Activated CD8-positive, alpha-beta memory T cell treated with anti-CD3 and anti-CD28 coated beads, Interleukin-2, amount 50 U/mL, for 1 hour (primary cell): ENCODE data around the gene C3orf49.

Experiments used
- DNase-seq: peaks from one replicate; pipeline ENCODE4 v3.0.0-alpha.2; 2020; ENCODE audit errors: extremely low read depth

C3orf49 gene, protein sequence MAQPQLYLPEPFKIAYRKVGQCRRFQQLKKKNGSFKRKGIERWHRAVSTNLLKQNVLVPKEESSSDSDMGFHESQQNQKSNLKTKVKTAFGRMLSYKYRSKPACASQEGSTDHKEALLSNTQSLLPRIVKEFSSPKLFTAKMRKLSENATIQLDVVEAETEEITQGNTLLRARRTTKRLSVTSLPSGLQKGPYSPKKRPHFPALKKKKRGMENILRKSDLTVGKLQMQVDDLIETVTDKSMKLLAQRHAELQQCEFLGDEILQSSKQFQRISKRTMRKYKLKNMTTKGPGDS

DNA sequence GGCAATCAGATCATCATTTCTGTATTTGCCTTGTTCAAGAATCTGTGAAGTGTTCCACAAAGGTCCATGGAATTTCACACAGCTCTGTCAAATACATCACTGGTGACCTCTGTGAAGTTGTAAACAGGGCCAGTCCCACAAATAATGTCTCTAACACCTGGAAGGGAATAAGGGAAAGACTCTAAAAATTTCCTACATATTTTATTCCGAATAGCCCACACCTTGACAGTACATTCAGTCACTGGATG lies at the start of gene C3orf49:
TSS of gene C3orf49 (plus strand) at position 149 of the 248 bp plus-strand sequence. CDS start 173 bp downstream, outside the sequence.
- no peak for DNase-seq

DNA sequence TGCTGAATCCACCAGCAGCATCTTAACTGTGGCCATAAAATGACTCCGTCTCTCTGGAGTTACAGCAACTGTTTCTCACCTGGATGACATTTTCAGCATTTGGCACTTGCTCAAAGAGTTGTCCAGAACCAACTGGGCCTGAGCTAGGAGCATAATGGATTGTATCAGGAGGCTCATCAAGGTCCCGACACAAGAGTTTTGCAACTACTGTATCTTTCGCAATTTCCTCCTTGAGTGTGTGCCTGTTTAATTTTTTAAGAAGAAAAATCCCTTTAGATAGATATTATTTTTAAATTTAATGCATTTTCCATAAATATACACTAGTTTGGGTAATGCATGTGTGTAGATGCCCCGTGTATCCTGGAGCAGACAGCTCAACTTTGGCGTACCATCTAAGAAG lies 44.3 kb upstream of the C3orf49 start:
- no peak for DNase-seq

DNA sequence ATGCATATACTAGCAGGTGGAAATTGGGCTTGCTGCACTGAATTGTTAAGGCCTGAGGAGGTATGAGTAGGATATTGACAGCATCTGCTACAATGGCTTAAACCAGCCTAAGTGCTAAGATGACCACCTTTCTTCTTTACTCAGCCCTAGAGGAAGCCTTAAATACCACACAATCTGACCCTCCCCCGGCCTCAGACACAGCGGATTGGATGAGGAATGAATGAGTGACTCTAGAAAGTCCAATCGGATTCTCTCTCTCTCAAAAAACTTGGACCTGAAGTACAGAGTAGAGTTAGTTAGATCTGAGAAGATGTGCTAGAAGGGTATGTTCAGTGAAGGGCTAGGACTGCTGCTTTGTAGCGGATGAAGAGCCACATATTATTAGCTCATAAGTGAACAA lies 39.9 kb upstream of the C3orf49 start:
- DNase-seq: no peak

DNA sequence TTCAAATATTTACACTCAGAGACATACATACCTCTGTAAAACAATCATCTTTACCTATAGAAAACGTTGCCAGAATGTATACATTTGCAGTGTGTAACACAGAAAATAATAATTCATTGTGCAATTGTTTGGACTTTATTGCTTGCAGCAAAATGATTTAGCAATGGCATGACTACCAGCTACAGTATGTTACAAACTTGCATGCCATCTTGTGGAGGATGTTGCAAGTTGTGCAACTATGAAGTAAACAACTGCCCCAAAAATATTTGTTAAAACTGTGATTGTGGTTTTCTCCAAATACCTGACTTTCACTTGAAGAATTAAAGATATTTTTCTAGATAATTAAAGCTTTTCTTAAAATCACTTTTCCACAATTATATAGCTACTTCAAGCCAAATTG lies 27.1 kb upstream of the C3orf49 start:
- DNase-seq: no peak

DNA sequence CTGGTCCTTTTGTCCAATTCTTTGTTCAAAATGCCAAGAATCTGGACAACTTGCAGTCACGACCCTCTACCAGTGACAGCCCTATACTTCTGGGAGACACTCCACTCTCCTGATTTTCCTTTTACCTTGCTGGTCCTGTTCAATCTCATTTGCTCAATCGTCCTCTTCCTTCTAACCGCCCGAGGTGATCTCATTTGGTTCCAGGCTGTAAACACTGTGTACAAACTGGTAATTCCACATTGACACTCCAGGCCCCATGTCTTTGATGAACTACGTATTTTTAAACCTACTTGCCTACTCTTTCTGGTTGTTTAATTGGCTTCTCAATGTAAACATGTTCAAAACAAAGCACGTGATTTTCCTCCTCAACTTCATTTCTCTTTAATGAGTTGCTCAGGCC lies 23.7 kb upstream of the C3orf49 start:
- DNase-seq: no peak

DNA sequence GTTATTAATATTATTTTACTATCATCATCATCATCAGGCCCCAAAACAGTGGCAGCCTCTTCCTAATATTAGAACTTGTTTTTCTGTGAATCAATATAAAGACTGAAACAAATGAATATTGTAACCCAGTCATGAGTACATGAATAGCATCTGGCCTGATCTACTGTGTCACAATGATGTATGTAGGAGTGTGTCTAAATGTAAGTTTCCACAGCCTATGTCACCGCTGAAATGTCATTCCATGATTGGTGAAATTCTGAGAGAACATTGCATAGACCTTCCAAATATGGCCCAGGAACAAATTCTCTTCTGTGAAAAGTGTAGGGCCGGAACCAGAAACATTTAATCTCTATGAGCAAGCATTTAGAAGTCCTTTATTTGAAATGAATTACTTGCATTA lies 20.6 kb upstream of the C3orf49 start:
- no peak for DNase-seq

DNA sequence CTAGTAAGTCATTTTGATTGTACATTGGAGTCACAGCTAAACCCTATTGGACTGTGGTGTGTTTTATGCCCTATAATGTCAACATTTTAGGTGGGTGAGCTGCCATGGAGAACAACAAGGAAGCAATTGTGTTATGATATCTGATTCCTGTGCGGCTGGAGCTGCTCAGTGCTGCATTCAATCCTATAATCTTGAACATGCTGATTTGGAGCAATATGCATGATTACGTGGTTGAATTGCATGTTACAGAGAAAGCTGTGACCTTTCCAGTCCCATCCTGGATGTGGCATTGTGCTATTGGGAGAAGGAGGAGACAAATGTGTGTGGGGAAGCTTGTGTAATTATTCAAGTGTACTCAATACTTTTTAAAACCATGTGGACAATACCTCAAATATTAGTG lies 20.1 kb upstream of the C3orf49 start:
- no peak for DNase-seq

DNA sequence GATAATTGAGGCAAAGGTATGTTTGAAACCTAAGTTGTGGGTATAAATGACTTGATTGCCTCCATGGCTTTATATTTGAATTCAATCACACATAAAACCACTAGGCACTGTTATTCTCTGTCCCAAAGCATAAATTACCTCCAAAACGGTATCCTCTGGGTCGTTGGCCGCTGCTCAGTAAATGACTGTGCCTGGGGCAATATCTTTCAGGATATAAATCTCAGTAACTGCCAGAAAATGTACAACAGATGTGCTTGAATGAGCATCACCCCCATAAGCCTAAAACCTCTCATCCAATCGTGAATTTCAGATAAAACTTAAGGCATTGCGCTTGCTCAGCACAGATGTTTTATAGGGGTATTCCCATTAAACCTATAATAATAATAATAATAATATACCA lies 19.0 kb upstream of the C3orf49 start:
- DNase-seq: no peak

DNA sequence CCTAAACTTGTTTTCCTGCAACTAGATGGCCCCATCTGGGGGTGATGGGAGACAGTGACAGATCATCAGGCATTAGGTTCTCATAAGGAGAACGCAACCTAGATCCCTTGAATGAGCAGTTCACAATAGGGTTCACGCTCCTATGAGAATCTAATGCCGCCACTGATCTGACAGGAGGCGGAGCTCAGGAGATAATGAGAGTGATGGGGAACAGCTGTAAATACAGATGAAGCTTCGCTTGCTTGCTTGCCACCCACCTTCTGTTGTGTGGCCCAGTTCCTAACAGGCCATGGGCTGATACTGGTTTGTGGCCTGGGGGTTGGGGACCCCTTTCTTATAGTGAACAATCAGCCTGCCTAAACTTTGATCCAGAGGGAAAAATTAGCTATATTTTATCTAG lies 15.2 kb upstream of the C3orf49 start:
- no peak for DNase-seq

DNA sequence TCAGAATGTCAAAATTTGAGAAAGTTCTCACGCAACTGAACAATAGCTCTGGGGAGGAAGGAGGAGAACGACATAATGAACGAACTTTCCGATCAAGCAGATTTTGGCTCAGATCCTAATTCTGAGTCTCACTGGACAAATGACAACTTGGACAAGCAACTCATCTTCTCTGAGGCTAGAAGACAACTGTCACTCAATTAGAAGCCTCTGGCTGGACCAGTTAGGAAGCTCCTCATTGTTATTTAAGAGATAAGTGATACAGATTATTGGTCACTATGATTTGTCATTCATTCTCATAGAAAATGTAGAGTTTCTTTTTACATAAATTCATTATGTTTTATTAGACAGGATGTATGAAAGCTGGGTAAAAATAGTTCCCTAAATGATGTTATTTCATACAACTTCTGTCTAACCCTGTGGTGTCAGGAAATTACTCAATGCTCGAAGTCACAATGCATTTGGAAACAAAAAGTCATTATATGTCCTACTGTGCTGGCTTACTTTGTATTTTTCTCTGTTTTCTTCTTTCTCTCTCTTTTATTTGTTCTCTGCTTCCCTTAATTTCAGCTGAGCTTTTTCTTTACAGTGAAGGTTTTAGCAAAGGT lies 11.0 kb upstream of the C3orf49 start:
- no peak for DNase-seq

DNA sequence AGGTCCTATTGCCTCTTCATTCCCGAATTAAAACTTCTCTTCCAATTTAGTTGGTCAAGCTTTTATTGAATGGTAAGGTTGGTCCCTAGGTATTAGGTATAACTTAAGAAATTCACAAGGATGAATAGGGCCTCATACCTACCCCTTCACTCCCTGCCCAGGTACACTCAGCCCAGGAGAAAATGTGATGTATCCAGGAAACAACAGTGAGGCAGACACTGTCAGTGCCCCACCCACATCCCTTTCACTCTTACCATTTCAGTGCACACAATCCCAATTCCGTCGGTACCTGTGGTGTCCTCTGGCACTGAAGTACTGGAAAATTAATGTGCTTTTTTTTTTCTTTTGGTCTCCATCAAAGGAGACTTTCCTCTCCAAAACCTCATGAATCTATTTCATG lies 10.5 kb upstream of the C3orf49 start:
- no peak for DNase-seq

DNA sequence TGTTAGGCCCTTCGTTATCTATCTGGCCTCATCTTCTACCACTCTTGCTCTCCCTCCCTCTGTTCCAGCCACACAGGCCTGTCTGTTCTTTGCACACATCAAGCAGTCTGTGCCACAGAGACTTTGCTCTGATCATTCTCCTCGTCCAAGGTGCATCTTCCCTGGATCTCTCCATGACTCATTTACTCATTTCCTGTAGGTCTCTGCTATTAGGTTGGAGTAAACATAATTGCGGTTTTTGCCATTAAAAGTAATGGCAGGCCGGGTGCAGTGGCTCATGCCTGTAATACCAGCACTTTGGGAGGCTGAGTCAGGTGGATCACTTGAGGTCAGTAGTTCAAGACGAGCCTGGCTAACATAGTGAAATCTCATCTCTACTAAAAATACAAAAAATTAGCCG lies 9.5 kb upstream of the C3orf49 start:
- DNase-seq: no peak

DNA sequence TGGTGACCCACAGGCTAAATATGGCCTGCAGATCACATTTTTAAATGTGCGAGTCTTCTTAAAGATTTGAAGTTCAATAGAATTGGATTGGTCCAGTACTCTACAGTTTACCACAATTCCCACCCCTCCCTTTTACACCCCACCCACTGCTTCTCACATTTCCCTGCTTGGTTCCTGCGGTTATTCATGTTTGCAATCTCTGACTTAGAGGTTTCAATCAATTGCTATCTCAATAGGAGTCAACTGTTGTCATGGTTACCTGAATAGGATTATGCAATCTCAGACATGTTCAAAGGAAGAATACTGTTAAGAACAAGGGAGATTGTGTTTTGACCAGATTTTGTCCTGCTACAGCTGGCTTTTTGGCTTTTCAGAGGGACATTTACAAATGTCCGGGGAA lies 4.9 kb upstream of the C3orf49 start:
- DNase-seq: no peak

DNA sequence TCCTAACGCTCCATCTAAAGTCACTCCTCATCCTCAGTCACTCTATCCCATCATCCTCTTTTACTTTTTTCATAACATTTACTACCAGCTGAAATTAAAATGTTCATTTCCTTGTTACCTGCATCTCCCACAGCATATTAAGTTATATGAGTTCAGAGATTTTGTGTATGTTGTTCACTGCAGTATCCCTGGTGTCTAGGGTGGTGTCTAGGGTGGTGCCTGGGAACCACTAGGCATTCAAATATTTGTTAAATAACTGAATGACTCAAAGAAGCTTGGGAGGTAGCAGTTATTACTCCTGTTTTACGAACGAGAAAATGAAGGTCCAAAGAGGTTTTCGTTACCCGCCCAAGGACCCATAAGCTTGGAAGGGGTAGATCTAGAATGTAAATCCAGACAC lies 1.9 kb upstream of the C3orf49 start:
- no peak for DNase-seq

DNA sequence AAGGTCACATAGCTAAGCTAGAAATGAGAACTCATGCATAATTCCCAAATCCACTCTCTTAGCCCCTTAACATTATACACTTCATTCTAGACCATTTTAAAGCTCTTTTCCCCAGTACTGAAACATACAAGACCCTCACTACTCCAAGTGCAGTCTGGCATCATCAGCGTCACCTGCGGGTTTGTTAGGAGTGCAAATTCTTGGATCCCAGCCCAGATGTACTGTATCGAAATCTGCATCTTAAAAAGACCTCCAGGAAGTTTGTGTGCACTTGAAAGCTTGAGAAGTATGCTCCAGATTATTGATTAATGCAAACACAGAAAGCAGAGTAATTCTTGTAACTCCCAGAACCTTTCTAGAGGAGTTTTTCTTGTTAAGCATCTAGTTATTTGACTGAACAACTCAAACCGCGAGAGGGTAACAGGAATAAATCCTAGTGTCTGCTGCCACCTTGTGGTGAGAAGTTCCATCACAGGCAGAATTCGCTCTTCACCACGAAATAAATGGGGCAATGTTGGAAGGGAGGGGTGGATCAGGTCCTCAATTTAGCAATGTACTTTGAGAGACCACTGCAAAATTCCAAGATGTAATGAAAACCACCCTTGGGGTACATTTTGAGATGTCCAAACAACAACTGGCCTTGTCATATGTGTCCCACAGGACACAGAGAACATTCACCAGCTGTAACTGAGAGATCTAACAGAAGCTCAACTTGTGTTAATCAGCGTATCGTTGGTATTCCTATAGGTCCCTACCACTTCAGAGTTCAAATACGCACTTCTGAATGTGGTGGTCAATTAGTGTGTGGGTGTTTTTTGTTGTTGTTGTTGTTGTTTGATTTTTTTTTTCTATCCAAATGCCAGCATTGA lies 583 bp upstream of the C3orf49 start:
- peak; percentile 28 for DNase-seq

DNA sequence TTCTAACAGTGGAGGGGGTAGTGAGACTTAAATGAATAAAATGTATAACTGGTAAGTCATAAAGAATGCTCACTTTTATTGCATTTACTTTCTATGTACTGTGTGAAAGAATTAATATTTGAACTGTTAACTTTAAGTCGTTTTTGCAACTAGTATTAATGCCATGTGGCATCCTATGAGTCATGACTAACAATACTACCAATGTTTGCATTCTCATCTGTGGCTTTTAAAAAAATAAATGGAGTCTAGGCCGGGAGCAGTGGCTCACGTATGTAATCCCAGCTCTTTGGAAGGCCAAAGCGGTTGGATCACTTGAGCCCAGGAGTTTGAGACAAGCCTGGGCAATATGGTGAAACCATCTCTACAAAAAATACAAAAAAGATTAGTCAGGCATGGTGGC lies 5.2 kb downstream of the C3orf49 start:
- DNase-seq: no peak

DNA sequence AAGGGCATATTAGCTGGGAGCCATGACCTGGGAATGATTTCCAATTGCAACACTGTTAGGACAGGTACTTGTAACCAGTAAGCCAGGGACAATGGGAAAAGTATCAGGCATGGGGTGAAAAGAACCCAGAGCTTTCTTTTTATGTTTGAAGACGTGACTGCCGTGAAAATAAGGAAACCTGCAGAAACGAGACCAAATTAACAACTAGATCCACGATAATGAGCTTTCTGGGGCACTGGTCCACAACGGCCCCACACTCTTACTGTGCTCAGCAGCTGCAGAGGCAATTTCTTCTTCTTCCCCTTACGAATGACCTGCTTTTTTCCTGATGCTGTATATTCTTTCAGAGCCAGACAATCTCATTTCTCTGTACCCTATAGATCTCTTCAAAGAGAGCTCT lies 11.4 kb downstream of the C3orf49 start:
- no peak for DNase-seq

DNA sequence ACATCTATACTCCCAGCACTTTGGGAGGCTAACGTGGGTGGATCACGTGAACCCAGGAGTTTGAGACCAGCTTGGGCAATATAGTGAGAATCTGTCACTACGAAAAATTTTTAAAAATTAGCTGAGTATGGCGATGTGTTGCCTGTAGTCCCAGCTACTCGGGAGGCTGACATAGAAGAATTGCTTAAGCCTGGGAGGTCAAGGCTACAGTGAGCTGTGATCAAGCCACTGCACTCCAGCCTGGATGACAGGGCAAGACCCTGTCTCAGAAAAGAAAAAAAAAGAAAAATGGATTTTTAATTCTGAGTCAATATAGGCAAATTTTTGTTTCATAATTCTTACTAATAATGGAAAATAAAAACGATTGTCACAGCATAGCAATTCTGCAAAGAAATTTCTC lies 13.3 kb downstream of the C3orf49 start:
- DNase-seq: no peak

DNA sequence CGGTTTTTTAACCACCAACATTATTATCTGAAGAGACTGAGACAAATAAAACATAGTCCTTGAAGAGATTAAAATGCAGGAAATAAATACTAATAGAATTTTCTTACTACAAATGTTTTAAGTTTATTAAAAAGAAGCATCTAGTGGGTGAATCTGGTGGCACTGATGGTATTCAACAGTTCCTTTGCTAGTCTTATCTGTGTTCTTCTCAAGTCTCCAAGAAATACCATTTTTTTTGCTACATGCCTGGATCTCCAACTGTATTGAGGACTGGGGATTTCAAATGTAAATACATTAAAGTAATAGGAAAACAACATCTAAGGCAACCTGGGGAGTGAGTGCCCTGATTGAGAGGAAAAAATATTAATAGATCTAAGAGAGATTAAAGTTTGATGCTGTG lies 22.6 kb downstream of the C3orf49 start:
- DNase-seq: no peak

DNA sequence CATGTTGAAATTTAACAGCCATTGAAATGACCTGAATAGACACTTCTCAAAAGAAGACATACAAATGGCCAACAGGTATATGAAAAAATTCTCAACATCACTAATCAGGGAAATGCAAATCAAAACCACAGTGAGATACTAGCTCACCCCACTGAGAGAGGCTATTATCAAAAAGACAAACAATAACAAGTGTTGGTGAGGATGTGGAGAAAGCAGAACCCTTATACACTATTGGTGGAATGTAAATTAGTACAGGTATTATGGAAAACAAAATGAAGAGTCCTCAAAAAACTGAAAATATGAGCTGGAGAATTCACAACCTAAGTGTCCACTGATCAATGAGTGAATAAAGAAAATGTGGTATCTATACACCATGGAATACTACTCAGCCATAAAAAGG lies 23.0 kb downstream of the C3orf49 start:
- DNase-seq: no peak

DNA sequence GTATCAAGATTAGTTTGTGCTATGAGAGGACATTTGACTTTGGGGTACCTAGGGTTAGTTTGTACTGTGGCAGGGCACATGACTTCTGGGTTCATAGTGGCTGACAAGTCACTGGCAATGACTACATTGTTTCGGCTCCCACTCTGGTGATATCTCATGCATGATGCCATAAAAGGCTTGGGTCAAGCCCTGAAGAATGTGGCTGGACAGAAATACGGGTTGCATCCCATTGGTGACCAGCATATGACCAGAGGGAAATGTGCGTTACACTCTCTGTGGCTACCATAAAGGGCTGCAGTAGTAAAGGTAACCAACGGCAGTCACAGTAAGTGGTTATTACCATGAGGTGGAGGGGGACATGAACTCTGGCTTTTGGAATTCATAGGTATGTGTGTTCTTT lies 26.1 kb downstream of the C3orf49 start:
- DNase-seq: no peak

DNA sequence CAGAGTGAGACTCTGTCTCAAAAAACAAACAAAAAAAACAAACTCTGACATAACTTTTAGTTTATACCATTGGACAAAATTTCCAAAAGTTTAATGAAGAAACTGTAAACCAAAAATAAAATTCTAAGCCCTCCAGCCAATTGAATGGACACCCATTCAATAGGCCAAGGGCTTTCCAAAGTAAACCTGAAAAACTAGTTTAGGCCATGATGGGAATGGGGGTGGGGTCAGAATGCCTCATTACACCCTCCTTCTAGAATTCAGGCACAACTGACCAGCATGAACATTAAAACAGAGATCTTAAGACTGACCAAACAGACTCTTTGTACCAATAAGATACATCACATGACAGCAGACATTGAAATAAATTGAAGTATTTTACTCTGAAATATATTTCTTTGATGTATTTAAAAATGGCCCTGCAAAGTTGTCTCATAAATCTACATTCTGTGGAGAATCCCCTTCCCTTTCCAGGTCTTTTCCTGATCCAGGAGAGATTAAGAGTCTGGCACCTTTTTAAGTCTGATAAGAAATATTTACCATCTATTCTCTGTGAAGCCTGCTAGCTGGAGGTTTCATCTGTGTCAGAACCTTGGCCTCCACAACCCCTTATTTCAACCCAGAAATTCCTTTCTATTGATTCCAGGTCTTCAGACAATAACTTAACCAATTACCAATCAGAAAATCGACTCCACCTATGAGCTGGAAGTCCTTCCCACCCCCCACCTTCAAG lies 28.8 kb downstream of the C3orf49 start:
- no peak for DNase-seq

DNA sequence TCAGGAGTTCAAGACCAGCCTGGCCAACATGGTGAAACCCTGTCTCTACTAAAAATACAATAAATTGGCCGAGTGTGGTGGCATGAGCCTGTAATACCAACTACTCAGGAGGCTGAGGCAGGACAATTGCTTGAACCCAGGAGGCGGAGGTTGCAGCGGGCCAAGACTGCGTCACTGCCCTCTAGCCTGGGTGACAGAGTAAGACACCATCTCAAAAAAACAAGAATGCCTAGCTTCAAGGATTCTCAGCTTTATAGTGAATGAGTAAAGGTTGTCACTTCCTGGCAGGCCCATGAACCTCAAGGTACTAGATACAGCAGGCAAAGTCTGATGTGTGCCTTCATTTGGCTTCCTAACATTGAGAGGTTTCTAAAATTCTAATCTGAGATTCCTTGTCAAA lies 30.1 kb downstream of the C3orf49 start:
- DNase-seq: no peak
